Heart left ventricle (tissue), 16 donors: Measurements from ENCODE around the gene TMEM175. TPM values are rescaled to one million over a fixed set of nuclear protein-coding genes. Genes with fewer than 3 reads are reported as not detected.

Experiments used
- ATAC-seq, 4 donors: fragments of 200-7000 bp; cut with Tn5 transposase; one replicate each; pipeline ENCODE4 v1.9.1; 2020 to 2022; ENCODE audit warnings: moderate library complexity in 4 of 4, mild to moderate bottlenecking in 3 of 4, moderate number of reproducible peaks in 1 of 4
- DNase-seq, 5 donors: peaks; one replicate each; pipeline ENCODE4 v3.0.0-alpha.2; 2020
- H3K27ac ChIP-seq, 12 donors: fragments of 200-600 bp; sonication (generic) in 4 of 12; one replicate each; pipeline versions ENCODE4 v1.5.0 to v1.8.0; 2016 to 2022; ENCODE audit warnings: mild to moderate bottlenecking in 2 of 12
- H3K27me3 ChIP-seq, 9 donors: fragments of 200-600 bp; sonication (generic) in 2 of 9; one replicate each; pipeline versions ENCODE4 v1.5.1 to v1.8.0; 2016 to 2022; ENCODE audit warnings: mild to moderate bottlenecking in 3 of 9
- H3K36me3 ChIP-seq, 9 donors: fragments of 200-600 bp; sonication (generic) in 2 of 9; one replicate each; pipeline versions ENCODE4 v1.5.0 to v1.8.0; 2018 to 2022; ENCODE audit warnings: mild to moderate bottlenecking in 2 of 9
- H3K4me1 ChIP-seq, 12 donors: fragments of 200-600 bp; sonication (generic) in 4 of 12; one replicate each; pipeline versions ENCODE4 v1.5.0 to v1.8.0; 2016 to 2022; ENCODE audit warnings: mild to moderate bottlenecking in 3 of 12
- H3K4me3 ChIP-seq, 12 donors: fragments of 200-600 bp; sonication (generic) in 4 of 12; one replicate each; pipeline versions ENCODE4 v1.5.0 to v1.8.0; 2017 to 2022; ENCODE audit warnings: mild to moderate bottlenecking in 9 of 12, moderate library complexity in 4 of 12
- H3K9me3 ChIP-seq, 12 donors: fragments of 200-600 bp; sonication (generic) in 4 of 12; one replicate each; pipeline versions ENCODE4 v1.5.0 to v1.8.0; 2016 to 2022; ENCODE audit warnings: mild to moderate bottlenecking in 1 of 12
- POLR2A ChIP-seq, 2 donors: fragments of 450-650 bp; IDR thresholded peaks; one replicate each; pipeline ENCODE4 v1.6.1; 2017; ENCODE audit warnings: antibody characterized with exemption in 2 of 2, mild to moderate bottlenecking in 2 of 2, moderate library complexity in 2 of 2
- WGBS, 4 donors: extraction: QIAGEN DNeasy Blood & Tissue Kit in 2 of 4; methylation state at CpG; one replicate each; pipeline versions ENCODE4 v1.1.5 to v1.1.7; 2013 to 2018; 5-methylcytosine and 5-hydroxymethylcytosine counted together
- intact Hi-C, 10 donors: fragments of 100-400 bp; cut with DNase I; formaldehyde crosslinking; loops; one replicate each; pipeline versions ENCODE4 v1.11.1 to v1.14.2; 2022
- polyA plus RNA-seq, 2 donors: library from polyadenylated mRNA; stranded (reverse); fragments of 200-250 nt; gene quantifications; one replicate each; pipeline ENCODE4 v1.2.3, GENCODE V29; 2013
- total RNA-seq, 9 donors: library from RNA; depleted of rRNA in 2 of 9; stranded (reverse); fragments of >200 nt in 2 of 9; fragmentation: NEBNext Ultra II Directional in 3 of 9; extraction: Animal tissue kit (Norgen Biotek cat#: 25700) in 3 of 9; gene quantifications; one replicate each; pipeline versions ENCODE4 v1.1.0 to v1.2.4, GENCODE V29; 2016 to 2023
- TF ChIP-seq, protein P1 (sequence below), 12 donors: fragments of 200-600 bp; sonication (generic) in 4 of 12; IDR thresholded peaks; one replicate each; pipeline versions ENCODE4 v1.5.0 to v1.8.0; 2018 to 2022; ENCODE audit warnings: antibody characterized with exemption in 12 of 12, mild to moderate bottlenecking in 5 of 12
- donor health status: ischemic (EF 13 %, LVEDD 7.1; RV severe dilation, severe dysfunction).
- donor health status: healthy with polysubstance abuse.
- donor health status: DM: no; HTN: yes; CAD: no.
- donor health status: DM: no; HTN: no; CAD: no.
- donor health status: ischemic (EF 25% LVEDD 6.9; RV normal size, moderate dysfunction).
- donor health status: ischemic (EF 25% LVEDD 5.7; RV mildly dilated, moderate dysfunction).
- donor health status: healthy.
- donor health status: DM: yes; HTN: yes; CAD: no.
- donor health status: ischemic (EF 35%, LVEDD 5.7; RV mildly dilated, moderate dysfunction).
- donor health status: nonischemic (EF 11% LVEDD 7.7; RV severe dilation, severe dysfunction).
- donor health status: DM: yes; HTN: yes; CAD: no.
- donor health status: PGD.
- donor health status: ischemic (EF 29% LVEDD 5.4; RV normal size, mild dysfunction).
- donor health status: nonischemic (EF 23%, LVEDD 6.1; RV moderate dilation, normal function).

TMEM175 gene
- total and polyA plus RNA-seq, 11 donors, result 14.2 to 34.6 (median 20.1) TPM

DNA sequence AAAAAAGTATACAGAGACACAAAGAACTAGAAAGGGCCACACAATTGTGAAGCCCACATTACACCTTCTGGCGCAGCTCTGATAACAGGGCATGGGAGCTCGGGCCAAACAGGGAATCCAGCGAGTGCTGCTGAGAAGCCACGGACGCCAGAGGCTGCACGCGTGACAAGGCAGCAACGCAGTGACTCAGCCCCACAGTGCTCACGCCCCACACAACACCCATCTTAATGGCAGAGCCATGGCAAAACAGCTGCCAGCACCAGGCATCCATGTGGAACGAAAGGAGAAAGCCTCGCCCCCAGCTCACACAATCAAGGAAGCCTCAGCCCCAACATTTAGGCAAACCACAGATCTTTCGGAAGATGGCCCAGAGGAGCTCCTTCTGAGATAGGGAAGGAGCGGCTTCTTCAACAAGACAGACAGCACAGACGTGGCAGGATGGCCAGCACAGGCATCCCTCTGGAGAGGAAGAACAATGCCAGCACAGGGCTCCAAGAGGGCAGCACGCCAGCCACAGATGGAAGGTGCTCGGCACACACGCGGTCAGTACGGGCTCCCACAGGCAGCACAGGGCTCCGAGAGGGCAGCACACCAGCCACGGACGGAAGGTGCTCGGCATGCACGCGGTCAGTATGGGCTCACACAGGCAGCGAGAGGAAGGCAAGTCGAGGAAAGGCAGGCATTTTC is 33.2 kb upstream of the TMEM175 start:
- H3K4me1 ChIP-seq, result no peaks in the 10 kb centered on the region
- H3K27me3 ChIP-seq, result no peaks in the 10 kb centered on the region
- WGBS, 4 donors, result 84 to 89% (median 85%) methylated on average over 27 of the region's 27 CpGs
- H3K4me3 ChIP-seq, result no peak overlapping the region
- no peak overlapping the region for H3K27ac ChIP-seq
- H3K9me3 ChIP-seq, result no peaks in the 10 kb centered on the region
- DNase-seq (peak in 2 of 5 donors; percentile 51 to 66), ATAC-seq (peak; percentile 49 to 72 (median 60))
- H3K36me3 ChIP-seq, result peaks cover 0 to 79% (median 42%) of the 10 kb centered on the region in 9 donors
- TF ChIP-seq, protein P1, sequence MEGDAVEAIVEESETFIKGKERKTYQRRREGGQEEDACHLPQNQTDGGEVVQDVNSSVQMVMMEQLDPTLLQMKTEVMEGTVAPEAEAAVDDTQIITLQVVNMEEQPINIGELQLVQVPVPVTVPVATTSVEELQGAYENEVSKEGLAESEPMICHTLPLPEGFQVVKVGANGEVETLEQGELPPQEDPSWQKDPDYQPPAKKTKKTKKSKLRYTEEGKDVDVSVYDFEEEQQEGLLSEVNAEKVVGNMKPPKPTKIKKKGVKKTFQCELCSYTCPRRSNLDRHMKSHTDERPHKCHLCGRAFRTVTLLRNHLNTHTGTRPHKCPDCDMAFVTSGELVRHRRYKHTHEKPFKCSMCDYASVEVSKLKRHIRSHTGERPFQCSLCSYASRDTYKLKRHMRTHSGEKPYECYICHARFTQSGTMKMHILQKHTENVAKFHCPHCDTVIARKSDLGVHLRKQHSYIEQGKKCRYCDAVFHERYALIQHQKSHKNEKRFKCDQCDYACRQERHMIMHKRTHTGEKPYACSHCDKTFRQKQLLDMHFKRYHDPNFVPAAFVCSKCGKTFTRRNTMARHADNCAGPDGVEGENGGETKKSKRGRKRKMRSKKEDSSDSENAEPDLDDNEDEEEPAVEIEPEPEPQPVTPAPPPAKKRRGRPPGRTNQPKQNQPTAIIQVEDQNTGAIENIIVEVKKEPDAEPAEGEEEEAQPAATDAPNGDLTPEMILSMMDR (IDR thresholded peaks at IDR 0.05), result no peak
- no peak for TF ChIP-seq POLR2A (IDR thresholded peaks at IDR 0.05)
- intact Hi-C loops, result no loop called here

DNA sequence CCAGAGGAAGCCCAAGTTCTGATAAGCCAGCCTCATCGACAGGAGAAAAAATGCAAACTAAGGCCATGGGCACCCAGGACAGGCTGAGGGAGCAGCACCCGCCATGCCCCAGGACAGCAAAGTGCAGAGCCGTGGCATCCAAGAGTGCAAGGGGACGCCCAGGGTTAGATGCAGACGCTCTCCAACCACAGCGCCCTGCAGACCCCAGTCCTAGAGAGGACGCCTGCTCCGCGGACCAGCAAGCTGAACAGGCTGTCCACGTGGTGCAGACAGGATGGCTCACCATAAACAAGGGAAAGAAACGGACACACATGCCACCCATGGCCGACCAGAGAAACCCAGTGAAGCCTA is 32.7 kb upstream of the TMEM175 start:
- intact Hi-C loops, result no loop called here
- no peak overlapping the region for H3K27ac ChIP-seq
- WGBS, 4 donors, result 91 to 95% (median 92%) methylated on average over 12 of the region's 12 CpGs
- TF ChIP-seq, protein P1 (IDR thresholded peaks at IDR 0.05), result no peak
- TF ChIP-seq POLR2A (IDR thresholded peaks at IDR 0.05), result no peak
- ATAC-seq, result peak in 1 of 4 donors; percentile 3
- H3K4me1 ChIP-seq, result no peaks in the 10 kb centered on the region
- peaks cover 0 to 77% (median 42%) of the 10 kb centered on the region in 9 donors for H3K36me3 ChIP-seq
- H3K9me3 ChIP-seq, result no peaks in the 10 kb centered on the region
- H3K27me3 ChIP-seq, result no peaks in the 10 kb centered on the region
- DNase-seq, result no peak
- H3K4me3 ChIP-seq, result no peak overlapping the region

DNA sequence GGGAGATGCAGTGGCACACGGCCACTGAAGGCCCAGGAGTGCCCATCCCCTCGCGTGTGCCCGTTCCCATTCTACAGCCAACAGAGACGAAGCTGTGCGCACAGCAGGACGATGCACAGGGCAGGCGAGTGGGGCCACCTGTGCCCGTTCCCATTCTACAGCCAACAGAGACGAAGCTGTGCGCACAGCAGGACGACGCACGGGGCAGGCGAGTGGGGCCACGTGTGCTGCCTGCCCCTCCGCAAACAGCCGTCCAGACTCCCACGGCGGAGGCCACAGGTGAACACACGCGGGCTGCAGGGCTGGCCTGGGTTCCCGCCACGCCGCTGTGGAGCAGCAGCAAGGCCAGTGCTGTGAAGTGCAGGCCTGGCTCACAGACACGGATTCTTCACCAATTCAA is 32.2 kb upstream of the TMEM175 start:
- Histone ChIP-seq H3K36me3 (peaks cover 0 to 77% (median 39%) of the 10 kb centered on the region in 9 donors), H3K4me1 (no peaks in the 10 kb centered on the region), H3K27me3 (no peaks in the 10 kb centered on the region), H3K9me3 (no peaks in the 10 kb centered on the region), H3K4me3 (no peak overlapping the region), H3K27ac (no peak overlapping the region)
- WGBS, 4 donors, result 89 to 97% (median 95%) methylated on average over 6 to 26 of the region's 26 CpGs
- TF ChIP-seq, protein P1 (IDR thresholded peaks at IDR 0.05), result no peak
- TF ChIP-seq POLR2A (IDR thresholded peaks at IDR 0.05), result no peak
- intact Hi-C loops, result no loop called here
- DNase-seq (no peak), ATAC-seq (no peak)

DNA sequence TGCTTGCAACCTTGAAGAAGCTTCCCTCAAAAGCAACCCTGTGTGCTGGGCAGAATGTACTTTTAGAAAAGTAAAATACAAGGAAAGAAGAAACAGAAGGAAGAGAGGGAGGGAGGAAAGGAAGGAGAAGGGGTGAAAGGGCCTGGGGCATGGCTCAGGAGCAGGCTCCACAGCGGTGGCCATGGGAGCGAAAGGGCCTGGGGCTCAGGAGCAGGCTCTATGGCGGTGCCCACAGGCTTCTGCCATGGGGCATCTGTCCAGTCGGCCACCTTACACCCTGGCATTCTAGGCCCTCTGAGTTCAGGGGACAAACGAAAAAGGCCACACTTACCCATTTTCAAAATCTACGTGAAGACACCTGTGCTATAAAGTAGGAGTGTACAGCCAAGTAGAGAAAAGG is 31.5 kb upstream of the TMEM175 start:
- H3K9me3 ChIP-seq, result no peaks in the 10 kb centered on the region
- H3K4me1 ChIP-seq, result no peaks in the 10 kb centered on the region
- intact Hi-C loops, result no loop called here
- no peak for TF ChIP-seq POLR2A (IDR thresholded peaks at IDR 0.05)
- TF ChIP-seq, protein P1 (IDR thresholded peaks at IDR 0.05), result no peak
- DNase-seq (no peak), ATAC-seq (no peak)
- WGBS, 4 donors, result 94 to 96% (median 95%) methylated on average over 6 of the region's 6 CpGs
- no peak overlapping the region for H3K27ac ChIP-seq
- no peak overlapping the region for H3K4me3 ChIP-seq
- H3K27me3 ChIP-seq, result no peaks in the 10 kb centered on the region
- peaks cover 0 to 71% (median 33%) of the 10 kb centered on the region in 9 donors for H3K36me3 ChIP-seq
